Right atrium auricular region (tissue), 2 donors: ENCODE data around the gene EGFL7. TPM values are rescaled to one million over a fixed set of nuclear protein-coding genes. Genes with fewer than 3 reads are reported as not detected.

ENCODE experiments used
- DNase-seq: peaks from one replicate; pipeline ENCODE4 v3.0.0-alpha.2; 2019; ENCODE audit warnings: low spot score
- H3K27ac ChIP-seq, 2 donors: fragments of 200-600 bp; sonication (generic); 1 replicate in 1 of 2; 2 replicates in 1 of 2; pipeline ENCODE4 v1.5.1; 2016 to 2019
- H3K27me3 ChIP-seq, 2 donors: fragments of 200-600 bp; sonication (generic); one replicate each; pipeline versions ENCODE4 v1.5.1 to v1.6.0; 2017 to 2019
- H3K36me3 ChIP-seq: fragments of 200-600 bp; sonication (generic); one replicate; pipeline ENCODE4 v1.5.1; 2016
- H3K4me1 ChIP-seq, 2 donors: fragments of 200-600 bp; sonication (generic); one replicate each; pipeline versions ENCODE4 v1.5.1 to v1.6.0; 2017 to 2019
- H3K4me3 ChIP-seq, 2 donors: fragments of 200-600 bp; sonication (generic); 1 replicate in 1 of 2; 2 replicates in 1 of 2; pipeline ENCODE4 v1.5.1; 2017 to 2019; ENCODE audit warnings: mild to moderate bottlenecking in 1 of 2, moderate library complexity in 1 of 2
- H3K9me3 ChIP-seq, 2 donors: fragments of 200-600 bp; sonication (generic); one replicate each; pipeline ENCODE4 v1.5.1; 2019
- microRNA counts, 2 donors: library from miRNA; unstranded; fragments of <30 nt; microRNA quantifications; one replicate each; lab custom pipeline; 2016 to 2017
- microRNA-seq, 2 donors: library from miRNA; unstranded; fragments of <30 nt; microRNA quantifications; one replicate each; pipeline ENCODE4, GENCODE V29; 2016 to 2017; ENCODE audit warnings: borderline number of aligned reads in 2 of 2, borderline replicate concordance in 1 of 2
- total RNA-seq, 2 donors: library from RNA; depleted of rRNA; stranded (reverse); fragments of >200 nt; gene quantifications; one replicate each; pipeline ENCODE4 v1.1.0, GENCODE V29; 2016
- TF ChIP-seq, protein P1 (sequence below), 2 donors: fragments of 200-600 bp; sonication (generic); IDR thresholded peaks; one replicate each; pipeline ENCODE4 v1.5.1; 2019; ENCODE audit warnings: antibody characterized with exemption in 2 of 2

The EGFL7 gene
- total RNA-seq, 2 donors from 2014 or later = 114 to 120 TPM

DNA sequence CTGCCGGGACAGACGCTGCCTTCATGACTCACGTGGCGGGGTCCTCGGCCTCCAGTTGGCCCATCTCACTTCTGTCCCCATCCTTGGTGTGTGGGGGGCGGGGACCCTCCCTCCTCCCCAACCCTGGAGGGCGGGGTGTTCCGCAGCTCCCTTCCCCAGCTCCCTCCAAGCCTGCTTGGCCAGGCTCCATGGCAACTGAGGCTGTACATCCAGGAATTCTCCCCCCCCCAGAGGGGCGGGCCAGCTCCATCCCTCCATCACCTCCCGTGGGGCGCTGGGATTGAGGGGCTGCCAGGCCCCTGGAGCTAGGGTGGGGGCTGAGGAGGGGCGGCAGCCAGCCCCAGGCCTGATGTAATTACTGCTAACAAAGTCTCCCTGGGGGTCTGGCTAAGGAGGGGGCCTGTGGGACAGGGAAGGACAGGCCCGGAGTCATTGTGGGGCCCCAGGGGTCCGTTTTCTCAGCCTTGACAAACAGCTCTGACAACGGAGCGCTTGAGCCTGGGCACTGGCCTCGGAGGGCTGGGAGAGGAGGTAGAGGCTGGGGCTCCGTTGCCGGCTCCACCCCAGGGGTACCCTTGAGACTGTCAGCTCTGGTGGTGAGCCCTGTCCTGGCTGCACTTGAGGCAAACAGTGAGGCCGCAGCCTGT is 57.7 kb downstream of the EGFL7 start:
- Histone ChIP-seq H3K9me3 (no peaks in the 10 kb centered on the region), H3K36me3 (peaks cover 39% of the 10 kb centered on the region), H3K27me3 (no peaks in the 10 kb centered on the region), H3K27ac (peak overlapping the region; percentile 85 to 88), H3K4me1 (peaks cover 0 to 68% of the 10 kb centered on the region in 2 donors), H3K4me3 (no peak overlapping the region)
- TF ChIP-seq, protein P1, sequence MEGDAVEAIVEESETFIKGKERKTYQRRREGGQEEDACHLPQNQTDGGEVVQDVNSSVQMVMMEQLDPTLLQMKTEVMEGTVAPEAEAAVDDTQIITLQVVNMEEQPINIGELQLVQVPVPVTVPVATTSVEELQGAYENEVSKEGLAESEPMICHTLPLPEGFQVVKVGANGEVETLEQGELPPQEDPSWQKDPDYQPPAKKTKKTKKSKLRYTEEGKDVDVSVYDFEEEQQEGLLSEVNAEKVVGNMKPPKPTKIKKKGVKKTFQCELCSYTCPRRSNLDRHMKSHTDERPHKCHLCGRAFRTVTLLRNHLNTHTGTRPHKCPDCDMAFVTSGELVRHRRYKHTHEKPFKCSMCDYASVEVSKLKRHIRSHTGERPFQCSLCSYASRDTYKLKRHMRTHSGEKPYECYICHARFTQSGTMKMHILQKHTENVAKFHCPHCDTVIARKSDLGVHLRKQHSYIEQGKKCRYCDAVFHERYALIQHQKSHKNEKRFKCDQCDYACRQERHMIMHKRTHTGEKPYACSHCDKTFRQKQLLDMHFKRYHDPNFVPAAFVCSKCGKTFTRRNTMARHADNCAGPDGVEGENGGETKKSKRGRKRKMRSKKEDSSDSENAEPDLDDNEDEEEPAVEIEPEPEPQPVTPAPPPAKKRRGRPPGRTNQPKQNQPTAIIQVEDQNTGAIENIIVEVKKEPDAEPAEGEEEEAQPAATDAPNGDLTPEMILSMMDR (IDR thresholded peaks at IDR 0.05) = no peak
- no peak for DNase-seq

DNA sequence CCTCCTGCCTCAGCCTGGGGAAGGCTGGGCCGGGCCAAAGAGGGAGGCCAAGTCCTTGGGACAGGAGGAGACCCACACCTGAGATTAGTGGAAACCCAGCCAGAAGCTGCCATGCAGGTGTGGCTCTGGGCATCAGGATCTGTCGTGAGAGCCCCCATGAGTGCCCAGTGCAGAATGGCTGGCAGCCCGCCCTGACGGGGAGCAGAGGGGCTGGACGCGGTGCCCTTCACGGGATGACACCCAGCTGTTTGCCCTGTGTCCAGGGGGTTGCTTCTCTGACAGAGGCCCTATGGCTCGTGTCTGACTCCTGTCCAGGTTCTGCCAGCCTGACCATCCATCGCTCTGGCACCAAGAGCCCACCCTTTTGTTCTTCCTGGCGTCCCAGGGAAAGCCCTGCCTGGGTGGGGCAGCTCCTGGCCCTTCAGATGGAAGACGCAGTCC is 58.2 kb downstream of the EGFL7 start:
- no peaks in the 10 kb centered on the region for H3K27me3 ChIP-seq
- H3K36me3 ChIP-seq = peaks cover 44% of the 10 kb centered on the region
- no peak for DNase-seq
- no peaks in the 10 kb centered on the region for H3K9me3 ChIP-seq
- H3K27ac ChIP-seq = peak overlapping the region; percentile 85 to 88
- TF ChIP-seq, protein P1 (IDR thresholded peaks at IDR 0.05) = no peak
- no peak overlapping the region for H3K4me3 ChIP-seq
- H3K4me1 ChIP-seq = peaks cover 0 to 71% of the 10 kb centered on the region in 2 donors

DNA sequence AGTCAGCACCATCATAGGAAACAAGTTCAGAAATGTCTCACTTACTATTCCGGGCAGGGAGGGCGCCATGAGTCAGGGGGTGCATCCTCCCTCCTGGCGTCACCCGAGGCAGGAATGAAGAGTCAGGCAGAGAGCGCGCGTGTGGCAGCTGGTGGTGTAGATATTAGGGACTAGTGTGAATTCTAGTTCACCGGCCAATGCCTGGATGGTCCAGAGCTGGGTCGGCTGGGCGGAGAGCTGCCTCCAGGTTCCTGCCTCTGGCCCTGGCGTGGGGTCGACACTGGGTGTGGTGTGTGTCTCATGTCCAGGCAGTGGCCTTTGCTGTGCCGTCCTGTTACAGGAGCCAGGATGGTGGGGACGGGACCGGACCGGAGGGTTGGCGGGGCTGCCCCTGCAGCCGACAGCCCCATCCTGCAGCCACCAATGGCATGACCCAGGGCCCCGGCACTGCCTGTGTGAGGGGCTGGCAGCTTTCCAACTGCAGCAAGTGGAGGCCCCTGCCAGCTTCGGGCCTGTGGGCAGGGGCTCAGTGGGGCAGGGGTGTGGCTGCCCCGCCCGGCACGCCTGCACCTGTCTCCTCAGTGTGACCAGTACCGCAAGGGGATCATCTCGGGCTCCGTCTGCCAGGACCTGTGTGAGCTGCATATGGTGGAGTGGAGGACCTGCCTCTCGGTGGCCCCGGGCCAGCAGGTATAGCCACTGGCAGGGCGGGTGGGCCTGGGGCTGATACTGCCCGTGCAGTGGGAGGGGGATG is 58.8 kb downstream of the EGFL7 start:
- H3K27me3 ChIP-seq = no peaks in the 10 kb centered on the region
- TF ChIP-seq, protein P1 (IDR thresholded peaks at IDR 0.05) = no peak
- peaks cover 50% of the 10 kb centered on the region for H3K36me3 ChIP-seq
- H3K4me3 ChIP-seq = no peak overlapping the region
- H3K4me1 ChIP-seq = peaks cover 0 to 77% of the 10 kb centered on the region in 2 donors
- peak; percentile 89 for DNase-seq
- peak overlapping the region; percentile 85 to 88 for H3K27ac ChIP-seq
- no peaks in the 10 kb centered on the region for H3K9me3 ChIP-seq

MicroRNAs encoded within 50 kb of the gene (microRNA counts, 767-probe panel; counts per million panel counts)
- 5,502 to 12,078 counts per million in 2 donors for microRNA hsa-miR-126-3p (lab: Ali Mortazavi, UCI)

Small RNA genes lying within 50 kb of the gene (microRNA-seq; reads per million reads assigned to microRNA genes)
- gene MIR126 = 103,385 to 132,536 reads per million in 2 donors

Other genes starting within 250 kb of the EGFL7 start
- gene INPP5E, start 223.1 kb upstream of the EGFL7 start, total RNA-seq = 1 to 10 TPM; 6.4 to 9.1 TPM
- gene SEC16A, start 179.9 kb upstream of the EGFL7 start, total RNA-seq = 10 to 100 TPM; 32.6 to 41.6 TPM
- 10 to 100 TPM; 14.2 to 39.7 TPM for gene NOTCH1, start 116.9 kb upstream of the EGFL7 start, total RNA-seq
- 10 to 100 TPM; 71.9 to 81.9 TPM for gene AGPAT2, start 24.5 kb downstream of the EGFL7 start, total RNA-seq
- gene DIPK1B, start 49.7 kb downstream of the EGFL7 start, total RNA-seq = 10 to 100 TPM; 45.1 to 45.7 TPM
- 1 to 10 TPM; 4.5 to 8.8 TPM for gene LCN10, start 80.0 kb downstream of the EGFL7 start, total RNA-seq
- gene LCN6, start 85.6 kb downstream of the EGFL7 start, total RNA-seq = 1 to 10 TPM; 6.4 to 9.3 TPM
- not detected for gene LCN8, start 95.3 kb downstream of the EGFL7 start, total RNA-seq
- gene LCN15, start 101.6 kb downstream of the EGFL7 start, total RNA-seq = 1 to 10 TPM in 1 of 2 donors, under 1 TPM in 1; 0.63 to 1.4 TPM
- 100 to 1,000 TPM; 123 to 148 TPM for gene TMEM141, start 128.4 kb downstream of the EGFL7 start, total RNA-seq
- 1 to 10 TPM; 2.3 to 2.5 TPM for gene CCDC183, start 133.4 kb downstream of the EGFL7 start, total RNA-seq
- 10 to 100 TPM; 48.4 to 61.7 TPM for gene RABL6, start 145.0 kb downstream of the EGFL7 start, total RNA-seq
- gene AJM1, start 179.6 kb downstream of the EGFL7 start, total RNA-seq = 1 to 10 TPM; 2.7 to 3.0 TPM
- 100 to 1,000 TPM; 140 to 154 TPM for gene PHPT1, start 186.5 kb downstream of the EGFL7 start, total RNA-seq
- 1 to 10 TPM; 1.7 to 2.0 TPM for gene MAMDC4, start 189.4 kb downstream of the EGFL7 start, total RNA-seq
- gene EDF1, start 203.4 kb downstream of the EGFL7 start, total RNA-seq = 100 to 1,000 TPM; 329 to 428 TPM
- gene TRAF2, start 223.6 kb downstream of the EGFL7 start, total RNA-seq = 1 to 10 TPM; 1.9 to 4.1 TPM